ENCODE data around the gene UBE2R2.

The UBE2R2 gene

DNA sequence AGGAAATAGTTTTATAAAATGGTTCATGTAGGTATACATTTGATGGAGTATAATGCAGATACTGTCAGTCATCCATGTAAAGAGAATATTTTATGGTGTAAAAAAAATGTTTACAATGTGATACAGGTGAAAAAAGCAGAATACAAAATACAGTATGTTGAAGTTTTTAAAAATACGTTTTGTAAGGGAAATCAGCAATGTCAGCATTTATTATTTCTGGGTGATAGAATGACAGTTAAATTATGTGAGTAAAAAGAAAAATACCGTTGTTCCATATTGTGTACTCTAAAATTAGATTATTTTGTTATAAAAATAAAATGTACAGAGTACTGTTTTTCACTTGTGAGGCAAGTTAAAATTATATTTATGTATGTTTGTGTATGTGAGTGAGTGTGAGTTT, 69.0 kb downstream of the UBE2R2 start:
- DNase-seq: no peak

DNA sequence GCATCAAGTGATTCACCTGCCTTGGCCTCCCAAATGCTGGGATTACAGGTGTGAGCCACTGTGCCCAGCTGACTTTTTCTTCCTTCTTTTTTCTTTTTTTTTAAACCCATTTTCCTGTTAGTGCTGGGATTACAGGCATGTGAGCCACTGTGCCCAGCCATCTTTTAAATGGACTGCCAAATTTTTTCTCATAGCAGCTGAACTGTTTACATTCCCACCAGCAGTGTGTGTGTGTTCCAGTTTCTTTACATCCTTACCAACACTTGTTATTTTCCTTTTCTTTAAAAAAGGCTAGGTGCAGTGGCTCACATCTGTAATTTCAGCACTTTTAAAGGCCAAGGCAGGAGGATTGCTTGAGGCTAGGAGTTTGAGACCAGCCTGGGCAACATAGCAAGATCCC, 76.9 kb downstream of the UBE2R2 start:
- no peak for DNase-seq

DNA sequence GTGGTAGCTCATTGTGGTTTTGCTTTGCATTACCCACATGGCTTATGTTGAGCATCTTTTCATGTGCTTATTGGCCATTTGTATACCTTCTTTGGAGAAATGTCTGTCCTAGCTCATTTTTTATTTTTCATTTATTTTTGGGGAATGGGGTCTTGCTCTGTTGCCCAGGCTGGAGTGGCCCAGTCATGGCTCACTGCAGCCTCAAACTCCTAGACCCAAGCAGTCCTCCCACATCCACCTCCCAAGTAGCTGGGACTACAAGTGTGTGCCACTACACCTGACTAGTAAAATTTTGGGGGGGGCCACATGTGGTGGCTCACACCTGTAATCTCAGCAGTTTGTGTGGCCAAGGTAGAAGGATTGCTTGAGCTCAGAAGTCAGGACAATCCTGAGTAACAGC, 77.4 kb downstream of the UBE2R2 start:
- no peak for DNase-seq

DNA sequence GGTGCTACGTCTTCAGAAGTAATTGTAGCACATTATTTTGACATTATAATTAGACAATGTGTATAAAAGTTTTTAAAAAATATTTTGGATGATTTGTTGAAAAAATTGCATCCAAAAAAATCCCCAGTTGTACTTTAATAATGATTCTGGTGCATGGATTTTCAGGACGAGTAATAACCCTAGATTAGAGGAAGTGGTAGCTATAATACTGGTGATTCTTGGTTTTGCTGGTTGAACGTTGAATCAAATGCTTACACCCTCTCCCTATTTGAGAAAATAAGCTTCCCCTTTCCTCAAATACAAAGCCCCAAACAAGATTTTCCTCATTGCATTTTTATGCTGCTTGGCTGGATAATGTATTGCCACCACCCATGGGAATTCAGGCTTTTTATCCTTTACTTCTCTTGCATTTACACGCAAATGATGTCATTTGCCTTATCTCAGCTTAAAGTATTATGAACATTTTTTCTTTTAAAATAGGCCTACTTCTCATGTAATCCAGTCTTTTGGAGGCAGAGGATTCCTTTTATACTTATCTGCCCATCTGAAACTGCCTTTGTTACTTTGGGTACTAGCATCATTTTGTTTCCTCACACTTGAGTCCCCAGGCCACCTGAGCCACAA, 86.3 kb downstream of the UBE2R2 start:
- no peak for DNase-seq

DNA sequence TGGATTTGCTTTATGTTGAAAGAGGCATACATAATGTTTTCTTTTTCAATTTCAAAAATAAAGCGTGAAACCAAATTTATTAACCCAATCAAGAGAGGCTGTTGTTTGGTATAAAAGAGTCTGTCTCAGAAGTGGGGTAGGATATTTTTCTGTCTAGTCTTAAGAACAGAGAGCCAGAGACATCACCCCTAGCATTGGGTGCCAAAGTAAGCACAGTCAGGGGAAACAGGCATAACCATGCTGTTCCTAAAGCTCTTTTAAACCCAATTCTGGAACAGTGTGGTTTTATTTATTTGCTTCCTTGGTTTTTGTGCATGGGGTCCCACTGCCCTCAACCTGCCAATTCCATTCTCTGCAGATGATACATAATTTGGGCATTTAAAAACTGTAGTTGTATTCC, 88.2 kb downstream of the UBE2R2 start:
- DNase-seq: no peak

DNA sequence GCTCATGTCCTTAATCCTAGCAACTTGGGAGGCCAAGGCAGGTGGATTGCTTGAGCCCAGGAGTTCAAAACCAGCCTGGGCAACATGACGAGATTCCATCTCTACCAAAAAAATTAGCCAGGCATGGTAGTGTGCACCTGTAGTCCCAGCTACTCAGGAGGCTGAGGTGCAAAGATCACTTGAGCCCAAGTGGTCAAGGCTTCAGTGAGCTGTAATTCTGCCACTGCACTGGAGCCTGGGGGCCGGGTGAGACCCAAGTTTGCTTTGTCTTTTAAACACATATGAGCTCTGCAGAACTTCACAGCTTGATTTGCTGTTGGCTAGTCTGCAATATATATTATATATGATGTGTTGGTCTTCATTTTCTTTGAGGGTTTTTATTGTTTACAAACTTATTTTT, 89.8 kb downstream of the UBE2R2 start:
- no peak for DNase-seq

DNA sequence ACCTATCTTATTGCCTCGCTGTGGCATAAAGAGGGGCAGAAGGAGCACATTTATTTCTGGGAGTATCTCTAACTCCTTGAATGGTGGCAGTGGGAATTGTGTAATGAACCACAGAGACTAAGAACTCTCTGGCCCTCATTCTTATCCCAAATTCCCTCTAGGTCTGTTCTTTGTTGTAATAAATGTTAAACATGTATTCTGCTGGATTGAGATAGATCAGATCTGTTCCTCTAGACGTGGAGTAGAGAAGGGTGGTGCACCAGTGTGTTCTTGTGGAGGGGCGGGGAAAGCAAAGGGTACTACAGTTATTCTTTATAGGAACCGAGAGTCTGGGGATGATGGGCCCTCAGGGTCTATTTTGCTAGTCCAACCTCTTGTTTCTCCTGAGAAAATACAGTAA, 90.4 kb downstream of the UBE2R2 start:
- no peak for DNase-seq

DNA sequence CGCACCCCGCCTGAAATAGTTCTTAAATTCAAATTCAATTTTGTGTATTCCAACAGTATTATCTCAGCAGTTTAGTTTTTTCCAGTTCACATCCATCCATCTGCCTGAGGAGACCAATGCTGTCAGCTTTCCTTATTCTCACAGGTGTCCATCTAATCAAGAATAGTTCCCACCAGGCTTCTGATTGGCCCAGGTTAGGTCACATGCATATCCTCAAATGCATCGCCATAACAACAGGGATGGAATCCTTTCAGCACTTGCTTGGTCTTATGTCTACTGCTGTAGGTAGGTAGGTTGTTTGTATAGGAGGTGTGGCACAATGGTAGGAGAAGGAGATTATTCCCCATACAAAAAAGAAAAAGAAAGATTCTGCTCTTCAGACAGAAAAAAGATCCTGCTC, 91.2 kb downstream of the UBE2R2 start:
- no peak for DNase-seq

DNA sequence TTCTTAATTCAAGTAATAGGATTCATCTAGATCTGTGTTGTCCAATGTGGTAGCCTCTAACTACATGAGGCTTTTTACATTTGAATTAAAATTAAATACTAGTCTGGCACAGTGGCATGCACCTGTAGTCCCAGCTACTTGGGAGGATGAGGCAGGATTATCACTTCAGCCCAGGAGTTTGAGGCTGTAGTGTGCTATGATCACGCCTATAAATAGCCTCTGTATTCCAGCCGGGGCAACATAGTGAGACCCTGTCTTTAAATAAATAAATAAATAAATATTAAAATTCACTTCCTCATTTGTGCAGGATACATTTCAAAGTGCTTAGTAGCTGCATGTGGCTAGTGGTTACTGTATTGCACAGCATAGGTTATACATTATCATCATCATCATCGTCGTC, 91.8 kb downstream of the UBE2R2 start:
- no peak for DNase-seq

DNA sequence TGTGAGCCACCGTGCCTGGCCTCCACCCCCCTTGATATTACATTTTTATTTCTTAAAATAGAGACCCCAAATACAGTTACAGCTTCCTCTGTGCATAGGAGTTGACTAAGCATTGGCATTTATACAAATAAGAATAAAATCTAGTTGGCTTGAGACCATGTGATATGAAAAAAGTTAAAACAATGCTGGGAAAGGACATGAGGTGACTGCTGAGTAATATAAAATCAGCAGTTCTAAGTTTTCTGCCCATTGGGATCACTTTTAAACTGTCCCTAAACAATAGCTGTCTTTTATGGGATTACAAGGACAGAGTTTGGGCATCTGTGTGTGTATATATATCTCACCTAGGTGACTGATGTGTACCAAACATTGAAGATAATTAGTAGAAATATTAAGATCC, 96.6 kb downstream of the UBE2R2 start:
- DNase-seq: no peak

DNA sequence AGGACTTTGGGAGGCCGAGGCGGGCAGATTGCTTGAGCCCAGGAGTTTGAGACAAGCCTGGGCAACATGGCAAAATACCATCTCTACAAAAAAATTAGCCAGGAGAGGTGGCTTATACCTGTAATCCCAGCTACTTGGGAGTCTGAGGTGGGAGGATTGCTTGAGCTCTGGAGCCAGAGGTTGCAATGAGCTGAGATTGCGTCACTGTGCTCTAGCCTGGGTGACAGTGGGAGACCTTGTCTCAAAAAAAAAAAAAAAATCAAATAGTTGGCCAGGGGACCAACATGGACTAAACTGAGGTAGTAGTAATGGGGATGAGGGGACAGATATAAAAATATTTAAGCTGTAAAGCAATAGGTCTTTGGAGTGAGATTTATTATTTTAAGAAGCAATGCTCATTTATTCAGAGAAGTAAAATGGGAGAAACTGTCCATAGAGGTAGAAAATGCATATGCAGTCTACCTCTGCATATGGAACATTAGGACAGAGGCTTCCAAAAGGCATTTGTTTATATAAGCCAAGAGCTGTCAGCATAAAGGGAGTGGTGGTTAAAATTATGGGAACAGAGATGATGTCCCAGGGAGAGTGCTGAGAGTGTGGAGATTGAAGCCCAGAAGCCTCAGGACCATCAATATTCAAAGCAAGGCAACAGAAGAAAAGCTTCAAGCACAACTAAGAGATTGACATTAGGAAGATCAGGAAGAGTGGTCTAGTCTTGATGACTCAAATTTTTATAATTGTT, 98.1 kb downstream of the UBE2R2 start:
- no peak for DNase-seq

DNA sequence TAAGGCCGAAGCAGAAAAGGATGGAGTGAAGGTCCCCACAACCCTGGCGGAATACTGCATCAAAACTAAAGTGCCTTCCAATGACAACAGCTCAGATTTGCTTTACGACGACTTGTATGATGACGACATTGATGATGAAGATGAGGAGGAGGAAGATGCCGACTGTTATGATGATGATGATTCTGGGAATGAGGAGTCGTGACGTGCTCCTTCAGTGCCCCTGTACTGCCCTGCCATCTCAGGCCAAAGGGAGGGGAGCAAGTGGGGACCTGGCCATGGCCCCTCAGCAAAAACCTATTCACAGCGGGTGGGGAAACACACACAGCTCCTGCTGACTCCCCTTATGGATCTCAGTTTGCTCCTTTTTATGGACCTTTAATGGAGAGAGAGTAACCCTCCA, 100.1 kb downstream of the UBE2R2 start:
- DNase-seq: no peak

DNA sequence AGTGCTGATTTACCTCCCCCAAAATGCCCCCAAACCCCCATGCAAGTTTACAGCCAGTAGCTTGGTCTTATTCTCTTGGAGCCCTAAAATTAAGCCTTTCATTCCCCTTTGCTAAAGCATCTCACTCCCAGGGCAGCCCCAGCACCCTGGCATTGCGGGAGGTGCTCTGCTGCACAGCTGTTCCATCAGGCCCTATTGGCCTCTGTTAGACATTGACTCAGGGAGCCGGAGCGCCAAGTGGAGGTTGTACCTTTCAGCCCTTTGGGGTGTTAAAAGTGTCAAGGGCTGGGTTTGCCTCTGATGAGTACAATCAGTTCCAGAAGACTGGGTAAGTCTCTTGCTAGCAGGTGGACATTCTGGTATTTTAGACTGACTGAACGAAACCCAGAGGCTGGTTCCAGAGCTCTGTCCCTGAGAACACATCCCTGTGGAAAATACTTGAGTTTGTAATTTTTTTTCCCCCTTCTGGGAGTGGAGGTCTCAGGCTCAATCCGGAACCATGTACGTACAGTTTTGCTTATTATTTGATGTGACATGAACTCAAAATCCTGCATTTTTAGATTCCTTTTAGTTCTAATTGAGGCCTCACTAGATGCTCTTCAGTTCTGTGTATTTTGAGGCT, 102.4 kb downstream of the UBE2R2 start:
- DNase-seq: no peak

DNA sequence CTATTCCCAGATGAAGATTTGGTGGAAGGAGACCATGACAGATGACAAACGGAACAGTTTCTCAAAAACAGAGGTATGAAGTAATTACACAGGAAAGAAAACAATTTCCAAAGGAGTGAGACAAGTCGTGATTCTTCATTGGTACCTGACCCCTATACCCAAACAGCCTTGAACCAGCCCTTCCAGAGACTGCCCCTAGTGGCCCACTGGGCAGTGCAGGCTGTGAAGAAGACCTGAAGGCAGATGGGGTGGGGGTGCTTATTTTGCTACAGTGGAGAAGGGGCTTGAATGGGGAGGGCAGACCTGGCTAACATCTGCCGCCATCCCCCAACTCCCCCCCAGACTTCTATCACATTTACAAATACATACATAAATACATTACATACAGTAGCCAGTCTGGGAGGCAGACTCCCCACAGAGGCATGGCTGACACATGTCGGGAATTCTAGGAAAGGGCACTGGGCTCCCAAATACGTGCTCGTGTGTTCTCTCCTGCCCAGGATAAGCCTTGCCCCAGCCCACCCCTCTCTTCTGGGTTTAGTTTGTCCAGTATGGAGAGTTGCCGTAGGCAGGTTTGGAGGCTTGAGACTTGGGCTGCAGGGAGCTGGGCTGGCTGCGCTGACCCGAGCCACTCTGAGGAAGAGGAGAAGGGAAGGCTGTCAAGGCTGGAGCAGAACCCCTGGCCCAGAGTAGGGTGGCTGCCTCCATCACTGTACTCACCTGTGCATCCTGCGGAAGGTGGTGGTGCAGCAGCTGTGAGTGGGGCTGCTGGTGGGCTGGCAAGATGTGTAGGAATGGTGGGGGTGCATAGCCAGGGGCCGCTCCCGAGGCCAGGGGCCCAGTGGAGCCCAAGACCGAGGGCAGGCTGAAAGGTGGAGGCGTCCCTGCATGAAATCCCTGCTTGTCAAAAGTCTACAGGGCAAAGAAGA, 105.3 kb downstream of the UBE2R2 start:
- DNase-seq: no peak

DNA sequence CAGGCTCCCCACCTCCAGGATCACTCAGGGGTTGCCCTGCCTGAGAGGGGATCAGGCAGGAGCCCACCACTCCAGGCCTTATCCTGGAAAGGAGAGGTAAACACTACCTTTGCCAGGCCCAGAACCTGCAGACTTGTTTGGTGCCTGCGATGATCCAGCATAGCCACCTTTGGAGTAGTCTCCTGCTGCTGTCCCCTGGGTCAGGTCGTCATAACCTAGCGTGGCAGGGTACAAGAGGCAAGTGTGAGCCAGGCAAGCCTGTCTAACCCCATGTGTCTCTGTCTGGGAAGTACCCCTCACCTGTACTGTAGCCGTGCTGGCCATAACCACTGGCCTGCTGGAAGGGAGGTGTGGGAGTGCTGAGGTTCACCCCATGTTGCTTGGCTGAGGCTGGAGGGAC, 106.1 kb downstream of the UBE2R2 start:
- no peak for DNase-seq

DNA sequence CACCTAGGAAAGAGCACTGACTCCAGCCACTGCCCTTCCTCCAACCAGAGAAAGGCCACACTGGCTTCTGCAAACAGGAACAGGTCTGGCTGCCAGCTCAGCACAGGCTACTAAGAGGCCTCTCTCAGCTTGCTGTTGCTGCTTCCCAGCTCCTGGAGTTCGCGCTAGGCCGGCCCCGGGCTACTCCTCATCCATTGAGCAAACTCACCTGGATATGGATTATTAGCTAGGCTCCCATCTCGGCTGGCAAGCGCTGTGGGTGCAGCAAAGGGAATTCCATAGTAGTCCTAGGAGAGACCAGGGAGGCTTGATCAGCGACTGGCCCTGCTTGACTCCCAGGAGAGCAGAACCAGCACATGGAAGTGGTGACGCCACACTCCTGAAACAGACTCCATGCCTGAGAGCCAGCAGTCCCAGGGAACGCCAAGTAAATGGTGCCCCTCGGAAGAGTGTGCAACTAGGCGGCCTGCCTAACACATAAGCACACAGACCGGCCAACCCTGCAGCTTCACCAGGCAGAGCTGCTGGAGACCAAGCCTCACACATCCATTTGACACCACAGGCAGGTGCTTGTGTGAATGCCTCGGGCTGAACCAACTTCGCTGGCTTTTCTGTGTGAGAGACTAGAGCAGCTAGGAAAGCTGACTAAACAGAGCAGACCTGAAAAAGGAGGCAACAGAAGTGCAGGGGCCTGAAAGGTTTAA, 107.2 kb downstream of the UBE2R2 start:
- DNase-seq: no peak

DNA sequence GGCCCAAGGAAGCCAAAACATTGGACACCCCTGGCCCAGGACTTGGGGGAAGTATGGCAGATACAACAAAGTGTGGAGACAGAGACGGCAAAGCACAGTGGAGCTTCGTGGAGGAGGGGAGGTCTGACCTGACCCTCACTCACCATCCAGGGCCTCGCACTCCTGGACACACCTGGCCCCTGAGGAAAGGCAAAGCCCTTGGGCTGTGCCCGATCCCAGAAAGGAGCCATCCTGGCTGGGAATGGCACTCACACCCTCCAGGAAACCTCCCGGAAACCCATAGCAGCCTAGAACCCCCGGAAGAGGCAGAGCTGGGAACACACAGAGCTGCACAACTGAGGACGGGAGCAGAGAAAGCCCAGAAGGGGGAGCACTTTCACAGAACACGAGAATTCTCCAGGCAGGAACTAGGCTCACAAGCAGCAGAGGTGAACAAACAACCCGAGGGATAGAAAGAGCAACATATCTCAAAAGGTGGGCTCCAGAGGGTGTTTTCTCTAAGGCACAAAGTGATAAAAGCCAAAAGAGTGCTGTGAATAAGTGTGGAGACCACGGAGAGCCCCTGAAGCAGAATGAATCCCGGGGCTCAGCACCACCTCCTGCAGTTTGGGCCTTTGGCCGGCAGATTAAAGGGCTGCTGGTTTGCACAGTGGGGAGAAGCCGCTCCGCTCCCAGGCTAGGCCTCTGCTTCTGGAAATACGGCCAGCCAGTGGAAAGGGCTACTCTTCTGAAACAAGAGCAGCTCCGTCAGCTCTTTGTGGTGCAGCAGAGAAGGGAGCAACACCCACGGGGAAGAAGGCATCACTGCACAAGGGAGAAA, 108.2 kb downstream of the UBE2R2 start:
- no peak for DNase-seq

DNA sequence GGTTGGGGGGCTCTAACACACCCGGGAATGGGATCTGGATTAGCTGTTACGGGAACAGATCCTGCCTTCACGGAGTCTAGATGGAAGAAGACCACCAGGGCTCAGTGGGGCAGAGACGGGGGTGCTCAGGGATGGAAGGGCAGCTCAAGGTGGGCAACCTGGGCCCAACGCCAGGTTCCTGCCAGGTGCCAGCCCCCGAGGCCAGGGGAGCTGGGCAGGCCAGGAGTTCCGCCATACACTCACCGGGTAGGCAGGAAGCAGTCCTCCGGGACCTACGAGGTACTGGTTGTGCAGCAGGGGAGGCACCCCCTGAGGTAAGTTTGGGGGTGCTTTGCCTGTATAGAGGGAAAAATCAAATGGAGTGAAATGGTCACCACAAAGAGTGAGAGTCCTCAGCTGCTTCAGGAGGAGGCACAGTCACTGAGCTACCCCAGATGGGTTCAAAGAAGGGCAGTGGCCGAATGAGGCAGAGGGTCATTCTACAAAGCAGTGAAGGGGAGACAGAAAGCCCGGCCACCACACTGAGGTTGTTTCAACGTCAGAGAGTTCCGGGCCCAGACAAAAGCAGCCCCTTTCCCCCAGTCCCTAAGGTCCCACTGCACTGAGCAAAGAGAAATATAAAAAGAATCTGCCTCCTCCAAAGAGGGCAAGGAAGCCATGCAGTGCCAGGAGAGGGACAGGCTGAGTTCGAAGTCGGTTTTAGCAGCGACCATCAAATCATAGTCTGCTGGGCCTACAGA, 110.0 kb downstream of the UBE2R2 start:
- no peak for DNase-seq

DNA sequence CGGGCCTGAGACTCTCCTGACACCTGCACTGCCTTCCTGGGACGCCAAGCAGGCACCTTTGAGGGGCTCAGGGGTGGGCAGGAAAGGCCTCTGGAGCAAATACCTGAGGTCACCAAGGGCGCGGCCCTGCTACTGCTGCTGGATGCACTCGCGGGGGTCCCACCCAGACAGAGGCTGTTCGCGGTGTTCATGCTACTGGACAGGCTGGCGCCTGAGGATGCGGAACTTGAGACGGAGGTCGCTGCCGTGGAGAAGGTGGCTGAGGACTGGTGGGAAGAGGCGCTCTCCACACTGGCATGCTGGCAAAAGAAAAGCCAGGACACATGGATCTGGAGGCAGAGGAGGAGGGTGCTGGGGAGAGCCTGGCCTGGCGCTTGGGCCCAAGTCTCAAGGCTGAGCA, 110.7 kb downstream of the UBE2R2 start:
- no peak for DNase-seq

DNA sequence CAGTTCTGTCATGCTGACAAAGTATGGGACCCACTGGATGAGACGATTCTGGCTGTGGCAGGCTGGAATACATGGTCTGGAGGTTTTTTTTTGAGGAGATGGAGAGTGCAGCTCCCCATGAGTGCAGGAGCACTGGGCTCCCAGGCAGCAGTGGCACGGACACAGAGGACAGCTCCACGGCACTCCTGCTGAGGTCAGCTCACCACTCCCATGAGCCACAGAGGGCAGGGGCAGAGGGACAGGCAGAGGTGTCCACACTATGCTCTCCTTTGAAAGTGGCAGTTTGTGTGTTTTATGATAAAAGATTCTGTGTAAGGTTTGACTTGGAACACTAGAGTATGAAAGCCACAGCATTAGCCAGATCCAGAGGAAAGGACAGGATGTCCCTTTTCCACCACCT, 114.4 kb downstream of the UBE2R2 start:
- DNase-seq: no peak
